ENCODE measurements around the gene ADGRG7.

ADGRG7 gene

GRCh38 chr3:100681496-100681895 is 72.1 kb downstream of the ADGRG7 start:
- DNase-seq (ENCODE audit: low spot score): no peak
- TF ChIP-seq CTCF (IDR thresholded peaks at IDR 0.05; ENCODE audit: extremely low read depth, missing control alignments): no peak

- DNase-seq (ENCODE audit: low spot score): no peak
- no peak for TF ChIP-seq CTCF (IDR thresholded peaks at IDR 0.05; ENCODE audit: extremely low read depth, missing control alignments)
Observed at GRCh38 chr3:100682056-100682853, 72.9 kb downstream of the ADGRG7 start.

- TF ChIP-seq CTCF (IDR thresholded peaks at IDR 0.05; ENCODE audit: extremely low read depth, missing control alignments): no peak
- DNase-seq (ENCODE audit: low spot score): no peak
Observed at GRCh38 chr3:100682854-100683760, 73.7 kb downstream of the ADGRG7 start.

- TF ChIP-seq CTCF (IDR thresholded peaks at IDR 0.05; ENCODE audit: extremely low read depth, missing control alignments): no peak
- DNase-seq (ENCODE audit: low spot score): no peak
Observed at GRCh38 chr3:100693225-100693624, 83.8 kb downstream of the ADGRG7 start.

GRCh38 chr3:100695696-100696095 is 86.3 kb downstream of the ADGRG7 start:
- DNase-seq (ENCODE audit: low spot score): no peak
- no peak for TF ChIP-seq CTCF (IDR thresholded peaks at IDR 0.05; ENCODE audit: extremely low read depth, missing control alignments)

GRCh38 chr3:100696161-100696560 is 86.8 kb downstream of the ADGRG7 start:
- no peak for DNase-seq (ENCODE audit: low spot score)
- TF ChIP-seq CTCF (IDR thresholded peaks at IDR 0.05; ENCODE audit: extremely low read depth, missing control alignments): no peak

- no peak for TF ChIP-seq CTCF (IDR thresholded peaks at IDR 0.05; ENCODE audit: extremely low read depth, missing control alignments)
- DNase-seq (ENCODE audit: low spot score): no peak
Observed at GRCh38 chr3:100697172-100697571, 87.8 kb downstream of the ADGRG7 start.
